K562 (cell line): ENCODE data around the gene TRMT1. TPM values are rescaled to one million over a fixed set of nuclear protein-coding genes. Genes with fewer than 3 reads are reported as not detected.

Experiments used
- BRF1 ChIP-seq: IDR thresholded peaks from 3 replicates; pipeline ENCODE4 v1.6.1; 2011; ENCODE audit warnings: borderline replicate concordance, mild to moderate bottlenecking; ENCODE audit not compliant: insufficient read length; ENCODE audit errors: extremely low read depth
- CBX1 ChIP-seq: sonication (generic); IDR thresholded peaks from 2 replicates; pipeline ENCODE4 v1.6.1; 2016; ENCODE audit warnings: antibody characterized with exemption, low read depth, mild to moderate bottlenecking
- DNMT1 ChIP-seq: fragments of 450-650 bp; IDR thresholded peaks from 2 replicates; pipeline ENCODE4 v1.6.1; 2016; ENCODE audit warnings: antibody characterized with exemption, mild to moderate bottlenecking
- EHMT2 ChIP-seq: fragments of 450-650 bp; IDR thresholded peaks from 2 replicates; pipeline ENCODE4 v1.6.1; 2018; ENCODE audit warnings: antibody characterized with exemption
- FOXJ3 ChIP-seq: sonication (generic); formaldehyde crosslinking; IDR thresholded peaks from 2 replicates; pipeline ENCODE4 v1.4.0; 2020; ENCODE audit warnings: mild to moderate bottlenecking, missing genetic modification reagents
- HDAC2 ChIP-seq: fragments of 450-650 bp; IDR thresholded peaks from 2 replicates; pipeline ENCODE4 v1.6.1; 2016; ENCODE audit warnings: mild to moderate bottlenecking
- HLTF ChIP-seq: fragments of 450-650 bp; IDR thresholded peaks from 2 replicates; pipeline ENCODE4 v1.6.1; 2016
- HNRNPK ChIP-seq: fragments of 200-400 bp; formaldehyde crosslinking; IDR thresholded peaks from one replicate; pipeline ENCODE4 v1.6.1; 2018; ENCODE audit warnings: mild to moderate bottlenecking, low read depth, low read length; ENCODE audit not compliant: poor library complexity, severe bottlenecking
- IFI16 ChIP-seq: fragments of 250-450 bp; sonication (Bioruptor Pico); IDR thresholded peaks from 2 replicates; pipeline ENCODE4 v2.1.2; 2022; ENCODE audit warnings: mild to moderate bottlenecking, inconsistent platforms
- MTA2 ChIP-seq: fragments of 450-650 bp; IDR thresholded peaks from 2 replicates; pipeline ENCODE4 v1.6.1; 2016; ENCODE audit warnings: low read depth
- SRSF9 ChIP-seq: fragments of 200-400 bp; formaldehyde crosslinking; IDR thresholded peaks from 2 replicates; pipeline ENCODE4 v1.6.1; 2017; ENCODE audit warnings: low read depth, low read length, borderline replicate concordance
- TBP ChIP-seq: optimal IDR thresholded peaks from 2 replicates; pipeline ENCODE3; 2011; ENCODE audit warnings: low read depth, low read length, improper control_type of control experiment
- TCF7L2 ChIP-seq: fragments of 150-350 bp; IDR thresholded peaks from 2 replicates; pipeline ENCODE4 v1.6.1; 2016; ENCODE audit warnings: low read depth, mild to moderate bottlenecking, low read length, moderate library complexity
- ZFP91 ChIP-seq: sonication (generic); formaldehyde crosslinking; IDR thresholded peaks from 2 replicates; pipeline ENCODE4 v1.8.0; 2022; ENCODE audit warnings: mild to moderate bottlenecking, missing genetic modification reagents
- ZNF24 ChIP-seq: fragments of 450-650 bp; IDR thresholded peaks from 2 replicates; pipeline ENCODE4 v1.6.1; 2016
- ZNF263 ChIP-seq: sonication (generic); formaldehyde crosslinking; IDR thresholded peaks from 2 replicates; pipeline ENCODE4 v1.8.0; 2022; ENCODE audit warnings: mild to moderate bottlenecking, missing genetic modification reagents, borderline replicate concordance
- ZNF3 ChIP-seq: fragments of 250-450 bp; sonication (Bioruptor Pico); IDR thresholded peaks from 2 replicates; pipeline ENCODE4 v1.5.0; 2021; ENCODE audit warnings: mild to moderate bottlenecking, moderate library complexity
- ZNF318 ChIP-seq, 2 experiments: fragments of 450-650 bp; IDR thresholded peaks; 2 replicates each; pipeline ENCODE4 v1.6.1; 2016; ENCODE audit warnings: mild to moderate bottlenecking in 2 of 2, borderline replicate concordance in 1 of 2, low read depth in 1 of 2, moderate library complexity in 1 of 2
- ZNF395 ChIP-seq: fragments of 200-800 bp; sonication (Bioruptor generic); IDR thresholded peaks from 2 replicates; pipeline ENCODE4 v1.6.1; 2017; ENCODE audit warnings: missing genetic modification characterization, missing compliant biosample characterization
- polyA plus RNA-seq, 8 experiments: library from polyadenylated mRNA; depleted of rRNA in 4 of 8; stranded (reverse) in 5 of 8; unstranded in 3 of 8; fragments of >200 nt; fragmentation: Nextera tagmentation in 2 of 8; fragmentation: Illumina TruSeq in 1 of 8; extraction: Ambion mirVana in 2 of 8; extraction: Trizol in 1 of 8; gene quantifications; 2 replicates each; pipeline versions ENCODE4 v1.2.1 to v1.2.3, GENCODE V29; 2011 to 2014; ENCODE audit warnings: inconsistent platforms in 1 of 8, missing spikeins in 1 of 8
- total RNA-seq, 7 experiments: library from RNA; depleted of rRNA in 6 of 7; stranded (reverse); fragments of >200 nt in 6 of 7; fragmentation: Illumina TruSeq in 2 of 7; extraction: Trizol in 2 of 7; gene quantifications; 2 replicates each; pipeline versions ENCODE4 v1.2.1 to v1.2.3, GENCODE V29; 2011 to 2021; ENCODE audit warnings: low replicate concordance in 1 of 7

TRMT1 gene
- total and polyA plus RNA-seq, 9 of the 15 experiments (the other 6 are each of a cell fraction or from before 2014, with no cell fraction given): 5.8 to 158 (median 54.3) TPM

GRCh38 chr19:13152974-13153568 is 36.5 kb upstream of the TRMT1 start (continued):
- peak; percentile 92; the same call in 1 of the 2 replicates for TF ChIP-seq DNMT1
- TF ChIP-seq ZNF24: peak; percentile 53
- TF ChIP-seq HLTF: no peak
- TF ChIP-seq CBX1: peak; percentile 98
- no peak for TF ChIP-seq SRSF9
- no peak for TF ChIP-seq EHMT2
- no peak for TF ChIP-seq ZFP91 (CRISPR knock-in tag)
- TF ChIP-seq ZNF3 (CRISPR knock-in tag): no peak
- no peak for TF ChIP-seq ZNF395
- no peak for TF ChIP-seq FOXJ3 (CRISPR knock-in tag)
- no peak for TF ChIP-seq ZNF318 (IDR thresholded peaks at IDR 0.05; ENCODE audit: borderline replicate concordance in 1 of 2, low read depth in 1 of 2)
- no peak for TF ChIP-seq BRF1
- peak; percentile 50; the same call in 1 of the 2 replicates for TF ChIP-seq HDAC2
- TF ChIP-seq TCF7L2: no peak
- TF ChIP-seq MTA2: no peak
- TF ChIP-seq ZNF263 (CRISPR knock-in tag): peak; percentile 46
- TF ChIP-seq HNRNPK: no peak
- no peak for TF ChIP-seq TBP
- TF ChIP-seq IFI16 (CRISPR knock-in tag): no peak
